Measurements from ENCODE around the gene ABCA2. TPM values are rescaled to one million over a fixed set of nuclear protein-coding genes. Genes with fewer than 3 reads are reported as not detected.

Gene ABCA2
- total and polyA plus RNA-seq, 4 donors = 2.9 to 15.2 (median 12.3) TPM

DNA sequence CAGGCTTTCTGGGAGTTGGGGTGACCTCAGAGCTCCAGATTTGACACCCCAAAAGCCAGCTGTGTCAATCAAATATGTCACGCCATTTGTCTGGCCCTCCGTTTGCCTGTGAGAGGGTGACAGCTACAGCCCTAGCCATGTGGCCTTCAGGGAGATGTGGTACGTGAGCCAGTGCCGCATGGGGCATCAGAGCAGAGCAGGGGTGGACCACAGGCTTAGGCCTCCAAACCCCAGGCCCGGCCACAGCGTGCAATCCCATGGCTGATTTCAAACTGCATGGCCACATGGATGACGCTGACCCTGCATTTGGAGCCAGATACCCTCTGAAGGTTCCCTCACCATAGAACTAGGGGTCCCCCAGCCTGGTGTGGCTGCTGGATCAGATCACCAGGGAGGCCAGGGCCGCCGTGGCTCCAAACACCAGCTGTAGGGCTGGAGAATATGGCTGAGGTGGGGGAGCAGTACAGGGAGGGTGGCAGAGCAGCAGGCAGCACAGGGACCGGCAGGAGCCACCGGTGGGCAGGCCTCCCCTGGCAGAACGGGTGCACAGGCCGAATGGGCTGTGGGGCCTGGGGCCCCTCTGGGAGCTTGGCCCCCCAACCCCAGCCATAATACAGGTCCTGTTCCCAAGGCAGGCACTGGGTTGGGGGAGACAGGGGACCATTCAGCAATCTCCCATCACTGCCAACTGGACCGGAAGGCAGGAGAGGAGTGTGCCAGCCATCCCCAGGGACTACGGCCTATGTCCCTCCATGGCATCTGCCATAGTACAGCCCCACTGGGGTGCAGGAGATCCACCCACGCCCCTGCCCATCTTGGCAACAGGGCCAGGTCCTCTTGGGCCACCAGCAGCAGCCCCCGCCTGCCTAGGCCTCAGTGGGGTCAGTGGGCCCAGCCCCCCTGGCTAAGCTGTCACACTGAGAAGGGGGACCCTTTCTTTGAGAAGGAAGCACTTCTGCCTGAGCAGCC lies 40.8 kb upstream of the ABCA2 start:
- TF ChIP-seq RXRA (IDR thresholded peaks at IDR 0.05) (no peak), SP1 (IDR thresholded peaks at IDR 0.05) (no peak), GABPA (IDR thresholded peaks at IDR 0.05 in 1 of 2, conservative IDR thresholded peaks at IDR 0.05 in 1 of 2) (no peak), NR2F2 (IDR thresholded peaks at IDR 0.05) (no peak), ZBTB33 (IDR thresholded peaks at IDR 0.05) (no peak), RAD21 (IDR thresholded peaks at IDR 0.05) (no peak), FOXA2 (IDR thresholded peaks at IDR 0.05) (no peak), JUND (IDR thresholded peaks at IDR 0.05) (no peak), REST (IDR thresholded peaks at IDR 0.05) (no peak), HNF4G (IDR thresholded peaks at IDR 0.05) (no peak), TAF1 (conservative IDR thresholded peaks at IDR 0.05) (no peak)
- TF ChIP-seq, protein P1, sequence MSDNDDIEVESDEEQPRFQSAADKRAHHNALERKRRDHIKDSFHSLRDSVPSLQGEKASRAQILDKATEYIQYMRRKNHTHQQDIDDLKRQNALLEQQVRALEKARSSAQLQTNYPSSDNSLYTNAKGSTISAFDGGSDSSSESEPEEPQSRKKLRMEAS (IDR thresholded peaks at IDR 0.05) = no peak
- peaks cover 0 to 13% (median 1%) of the 10 kb centered on the region in 4 donors for H3K27me3 ChIP-seq (ENCODE audit: control insufficient read depth in 4 of 4, insufficient read depth in 4 of 4, low read length in 3 of 4)
- DNase-seq (ENCODE audit: low spot score) = no peak

DNA sequence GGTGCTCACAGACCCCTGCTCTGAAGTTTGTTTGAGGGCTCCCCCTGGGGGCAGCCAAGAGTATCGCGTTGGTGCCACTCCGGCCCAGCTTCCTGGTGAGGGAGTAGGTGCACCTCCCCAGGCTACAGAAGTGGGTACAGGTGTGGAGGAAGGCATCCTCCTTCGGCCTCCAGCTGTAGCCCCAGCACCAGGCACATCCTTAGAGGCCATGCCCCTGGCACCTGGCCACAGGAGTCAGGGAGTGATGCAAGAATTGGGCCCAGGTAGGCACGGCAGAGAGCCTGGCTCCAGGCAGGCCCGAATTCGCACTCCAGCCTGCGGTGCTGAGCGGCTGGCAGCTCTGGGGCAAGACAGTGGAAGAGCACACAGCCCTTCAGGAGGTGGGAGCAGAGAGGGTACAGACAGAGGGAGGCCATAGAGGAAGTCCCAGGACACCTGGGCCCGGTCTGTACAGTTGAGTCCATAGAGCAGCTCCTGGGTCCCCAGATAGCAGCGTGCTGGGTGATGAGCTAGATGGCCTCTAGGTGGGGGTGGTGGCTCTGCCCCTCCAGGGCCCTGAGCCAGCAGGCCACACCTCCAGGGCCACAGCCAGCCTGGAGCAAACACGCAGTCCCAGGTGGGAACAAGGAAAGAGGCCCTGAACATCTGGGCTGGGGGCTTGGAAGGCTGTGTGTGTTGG lies 40.0 kb upstream of the ABCA2 start:
- Histone ChIP-seq H3K4me3 (ENCODE audit: low read depth in 1 of 3, low read length in 3 of 3) (no peak overlapping the region), H3K36me3 (ENCODE audit: control insufficient read depth in 4 of 4, insufficient read depth in 3 of 4, low read depth in 1 of 4, low read length in 3 of 4) (no peaks in the 10 kb centered on the region), H3K27ac (ENCODE audit: low read depth in 1 of 2, low read length in 2 of 2) (no peak overlapping the region), H3K4me1 (ENCODE audit: control insufficient read depth in 4 of 4, insufficient read depth in 4 of 4, low read length in 3 of 4) (peaks cover 4 to 17% (median 5%) of the 10 kb centered on the region in 4 donors), H3K9ac (ENCODE audit: low read depth in 1 of 2, low read length in 2 of 2) (no peak overlapping the region), H3K9me3 (ENCODE audit: control insufficient read depth in 4 of 4, low read length in 3 of 4) (no peaks in the 10 kb centered on the region), H3K27me3 (ENCODE audit: control insufficient read depth in 4 of 4, insufficient read depth in 4 of 4, low read length in 3 of 4) (peaks cover 0 to 13% (median 1%) of the 10 kb centered on the region in 4 donors)
- WGBS = 45% methylated on average over 12 of the region's 12 CpGs
- DNase-seq (ENCODE audit: low spot score) = peak; percentile 84
- no peak for TF ChIP-seq REST (IDR thresholded peaks at IDR 0.05)
- TF ChIP-seq GABPA (IDR thresholded peaks at IDR 0.05 in 1 of 2, conservative IDR thresholded peaks at IDR 0.05 in 1 of 2) = no peak
- TF ChIP-seq TAF1 (conservative IDR thresholded peaks at IDR 0.05) = no peak
- TF ChIP-seq RXRA (IDR thresholded peaks at IDR 0.05) = no peak
- TF ChIP-seq CTCF (IDR thresholded peaks at IDR 0.05; ENCODE audit: low read depth, low read length, missing input control) = peak; percentile 82
- TF ChIP-seq JUND (IDR thresholded peaks at IDR 0.05) = no peak
- no peak for TF ChIP-seq NR2F2 (IDR thresholded peaks at IDR 0.05)
- TF ChIP-seq RAD21 (IDR thresholded peaks at IDR 0.05) = peak; percentile 76 to 81
- no peak for TF ChIP-seq ATF3 (IDR thresholded peaks at IDR 0.05)
- TF ChIP-seq FOXA2 (IDR thresholded peaks at IDR 0.05) = no peak
- TF ChIP-seq YY1 (IDR thresholded peaks at IDR 0.05) = no peak
- no peak for TF ChIP-seq HNF4A (conservative IDR thresholded peaks at IDR 0.05)
- TF ChIP-seq, protein P1 (IDR thresholded peaks at IDR 0.05) = no peak
- TF ChIP-seq HNF4G (IDR thresholded peaks at IDR 0.05) = no peak

More for the DNA sequence above, 40.8 kb upstream of the ABCA2 start:
- Histone ChIP-seq H3K4me3 (ENCODE audit: low read depth in 1 of 3, low read length in 3 of 3) (no peak overlapping the region), H3K36me3 (ENCODE audit: control insufficient read depth in 4 of 4, insufficient read depth in 3 of 4, low read depth in 1 of 4, low read length in 3 of 4) (no peaks in the 10 kb centered on the region), H3K4me1 (ENCODE audit: control insufficient read depth in 4 of 4, insufficient read depth in 4 of 4, low read length in 3 of 4) (peaks cover 4 to 14% (median 5%) of the 10 kb centered on the region in 4 donors), H3K9ac (ENCODE audit: low read depth in 1 of 2, low read length in 2 of 2) (no peak overlapping the region), H3K27ac (ENCODE audit: low read depth in 1 of 2, low read length in 2 of 2) (no peak overlapping the region), H3K9me3 (ENCODE audit: control insufficient read depth in 4 of 4, low read length in 3 of 4) (no peaks in the 10 kb centered on the region)
- WGBS = 81% methylated on average over 17 of the region's 17 CpGs

Data from liver (tissue), 9 donors.